NK-92 treated with Interleukin-12 subunit alpha and Interleukin-12 subunit beta, amount 100 ng/mL, for 24 hours (cell line): ENCODE results near the gene PXYLP1.
"Not testable (repeated sequence)": the region's sequence is repeated elsewhere in the genome, so short reads cannot be mapped to it uniquely, and the experiment has no call there.

ENCODE experiments used
- DNase-seq: peaks from one replicate; lab custom pipeline; 2025; lab: John Stamatoyannopoulos, UW

PXYLP1 gene, protein sequence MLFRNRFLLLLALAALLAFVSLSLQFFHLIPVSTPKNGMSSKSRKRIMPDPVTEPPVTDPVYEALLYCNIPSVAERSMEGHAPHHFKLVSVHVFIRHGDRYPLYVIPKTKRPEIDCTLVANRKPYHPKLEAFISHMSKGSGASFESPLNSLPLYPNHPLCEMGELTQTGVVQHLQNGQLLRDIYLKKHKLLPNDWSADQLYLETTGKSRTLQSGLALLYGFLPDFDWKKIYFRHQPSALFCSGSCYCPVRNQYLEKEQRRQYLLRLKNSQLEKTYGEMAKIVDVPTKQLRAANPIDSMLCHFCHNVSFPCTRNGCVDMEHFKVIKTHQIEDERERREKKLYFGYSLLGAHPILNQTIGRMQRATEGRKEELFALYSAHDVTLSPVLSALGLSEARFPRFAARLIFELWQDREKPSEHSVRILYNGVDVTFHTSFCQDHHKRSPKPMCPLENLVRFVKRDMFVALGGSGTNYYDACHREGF

DNA sequence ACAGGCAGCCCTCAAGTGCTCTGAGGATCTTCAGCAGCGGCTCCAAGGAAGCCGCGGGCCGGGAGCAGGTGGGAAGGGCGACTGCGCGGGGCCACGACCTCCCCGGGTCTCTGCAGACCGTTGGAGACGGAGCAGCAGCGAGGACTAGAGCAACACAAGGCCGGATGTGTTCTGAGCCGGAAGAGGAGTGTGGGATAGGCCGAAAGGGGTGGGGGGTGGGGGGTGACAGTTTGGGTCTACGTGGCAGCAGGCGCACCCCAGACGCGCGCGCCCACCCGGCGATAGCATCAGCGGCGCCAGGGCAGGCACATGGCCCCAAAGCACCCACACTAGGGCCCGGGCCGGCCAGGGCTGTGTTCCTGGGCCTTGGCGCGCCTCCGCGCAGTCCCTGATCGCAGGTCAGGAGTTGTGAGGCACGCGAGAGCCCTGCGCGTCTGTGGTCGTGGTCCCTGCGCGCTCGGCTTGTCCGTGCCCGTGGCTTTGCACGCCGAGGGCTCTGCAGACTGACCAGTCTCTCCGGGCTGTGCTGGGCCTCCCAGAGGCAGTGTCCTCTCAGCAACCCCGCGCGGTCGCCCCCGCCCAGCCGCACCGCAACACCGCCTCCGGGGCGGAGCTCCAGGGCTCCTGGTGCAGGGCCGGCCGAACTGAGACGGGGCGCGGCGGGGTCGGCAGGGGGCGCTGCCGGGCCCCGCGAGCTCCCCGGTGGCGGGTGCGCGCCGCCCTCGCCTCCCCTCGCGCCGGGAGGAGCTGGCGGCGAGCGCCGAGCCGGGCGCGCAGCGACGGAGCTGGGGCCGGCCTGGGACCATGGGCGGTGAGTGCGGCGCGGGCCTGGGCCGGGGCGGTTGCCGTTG lies at the start of gene PXYLP1:
Gene PXYLP1, plus strand, starts transcription at position 725 of the 851 bp plus-strand sequence. CDS start 28,351 bp downstream, outside the sequence.
- peak; percentile 89 for DNase-seq

DNA sequence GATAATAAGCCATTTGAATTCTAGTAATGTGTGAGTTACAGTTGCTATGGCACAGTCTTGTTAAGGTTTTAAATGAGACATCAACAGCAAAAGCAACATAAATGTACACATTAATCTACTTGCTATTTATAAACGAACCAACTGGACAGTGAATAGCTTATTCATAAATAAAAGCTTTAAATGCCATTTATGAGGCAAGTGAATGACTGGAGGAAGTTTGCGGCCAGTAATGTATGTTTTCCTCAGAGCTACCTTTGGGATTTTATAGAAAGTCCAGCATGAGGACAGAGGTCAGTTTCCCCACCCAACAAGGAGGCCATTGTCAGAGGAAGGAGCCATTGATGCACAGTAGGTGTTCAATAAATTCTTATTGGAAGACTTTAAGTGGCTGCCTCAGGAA lies 48.0 kb upstream of the PXYLP1 start:
- DNase-seq, result no peak

DNA sequence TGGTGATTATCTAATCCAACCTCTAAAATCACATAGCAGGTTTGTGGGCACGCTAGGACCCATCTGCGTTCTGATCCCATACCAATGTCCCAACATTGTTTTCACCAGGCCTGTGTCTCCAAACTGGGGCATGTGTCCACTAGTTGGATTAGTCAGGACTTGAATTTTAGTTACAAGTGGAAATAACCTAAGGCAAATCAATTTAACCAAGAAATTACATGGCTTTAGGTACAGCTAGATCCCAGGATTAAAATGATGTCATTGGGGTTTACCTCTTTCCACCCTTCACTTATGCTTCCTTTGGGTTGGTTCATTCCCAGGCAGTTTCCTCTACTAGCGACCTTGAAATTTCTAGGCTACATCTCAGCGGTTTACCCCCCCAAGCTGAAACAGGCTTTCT lies 47.2 kb upstream of the PXYLP1 start:
- no peak for DNase-seq

- no peak for DNase-seq
These were observed 40.4 kb upstream of the PXYLP1 start for GRCh38 chr3:141191097-141191749.

DNA sequence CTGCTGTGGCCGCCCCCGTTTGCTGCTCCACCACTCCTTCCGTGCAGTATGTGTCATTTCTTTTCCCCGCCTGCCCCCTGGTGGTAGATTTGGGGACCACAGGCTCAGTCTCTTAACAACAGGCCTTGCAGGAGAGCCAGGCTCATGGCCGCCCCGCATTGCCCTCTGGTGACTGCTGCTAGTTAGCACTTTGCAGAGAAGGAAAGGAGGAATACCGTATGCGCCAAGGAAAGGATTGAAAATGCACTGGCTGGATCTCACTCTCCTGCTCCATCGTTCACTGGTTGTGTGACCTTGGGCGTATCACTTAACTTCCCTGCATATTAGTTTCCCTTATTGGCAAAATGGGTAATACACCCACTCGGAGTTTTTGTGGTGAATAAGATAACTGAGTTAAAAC lies 39.3 kb upstream of the PXYLP1 start:
- peak; percentile 87 for DNase-seq

DNA sequence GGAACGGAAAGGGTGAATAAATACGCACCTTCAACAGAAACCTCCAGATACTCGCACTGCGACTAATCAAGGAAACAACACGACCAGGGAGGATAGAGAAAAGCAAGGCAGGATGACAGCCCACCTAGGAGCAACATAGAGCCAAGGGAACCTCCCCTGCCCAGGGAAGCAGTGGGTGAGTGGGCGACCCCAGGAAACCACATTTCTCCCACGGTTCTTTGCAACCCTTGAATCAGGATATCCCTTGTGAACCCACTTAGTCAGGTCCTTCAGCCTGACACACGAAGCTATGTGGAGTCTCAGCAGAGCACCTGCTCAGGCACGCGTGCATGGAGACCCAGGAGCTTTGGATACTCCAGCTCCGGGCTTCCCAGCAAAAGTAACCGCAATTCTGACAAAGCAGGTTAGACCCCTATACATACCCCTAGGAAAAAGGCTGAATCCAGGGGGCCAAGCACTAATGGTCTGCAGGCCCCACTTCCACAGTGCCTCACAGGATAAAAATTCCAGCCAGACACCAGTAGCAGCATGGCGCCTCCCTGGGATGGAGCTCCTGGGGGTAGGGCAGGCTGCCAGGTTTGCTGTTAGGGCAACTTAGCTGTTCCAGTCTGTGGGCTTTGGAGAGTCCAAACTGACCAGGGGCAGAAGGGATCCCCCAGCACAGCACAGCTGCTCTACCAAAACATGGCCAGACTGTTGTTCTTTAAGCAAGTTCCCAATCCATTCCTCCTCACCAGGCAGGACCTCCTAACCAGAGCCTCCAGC lies 38.4 kb upstream of the PXYLP1 start:
- no peak for DNase-seq

GRCh38 chr3:141201122-141201521 lies 30.5 kb upstream of the PXYLP1 start:
- DNase-seq, result no peak

GRCh38 chr3:141202682-141203081 lies 28.9 kb upstream of the PXYLP1 start:
- no peak for DNase-seq

DNA sequence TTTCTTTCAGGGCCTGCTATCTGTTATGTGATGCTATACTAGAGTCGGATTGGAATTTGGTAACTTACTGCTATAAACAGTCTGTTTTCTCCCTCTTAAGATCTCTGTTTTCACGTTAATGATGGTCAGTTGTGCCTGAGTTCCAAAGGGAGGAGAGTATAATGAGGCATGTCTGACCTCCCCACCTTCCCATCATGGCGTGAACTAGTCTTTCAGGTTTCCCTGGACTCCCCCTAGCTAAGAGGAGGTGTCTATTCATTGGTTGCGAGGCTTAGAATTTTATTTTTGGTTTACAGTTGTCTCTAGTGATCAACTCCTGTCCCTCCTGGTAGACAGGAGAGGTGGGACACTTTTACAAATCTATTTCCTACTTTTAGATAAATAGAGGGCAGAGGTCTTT lies 27.8 kb upstream of the PXYLP1 start:
- DNase-seq, result no peak

DNA sequence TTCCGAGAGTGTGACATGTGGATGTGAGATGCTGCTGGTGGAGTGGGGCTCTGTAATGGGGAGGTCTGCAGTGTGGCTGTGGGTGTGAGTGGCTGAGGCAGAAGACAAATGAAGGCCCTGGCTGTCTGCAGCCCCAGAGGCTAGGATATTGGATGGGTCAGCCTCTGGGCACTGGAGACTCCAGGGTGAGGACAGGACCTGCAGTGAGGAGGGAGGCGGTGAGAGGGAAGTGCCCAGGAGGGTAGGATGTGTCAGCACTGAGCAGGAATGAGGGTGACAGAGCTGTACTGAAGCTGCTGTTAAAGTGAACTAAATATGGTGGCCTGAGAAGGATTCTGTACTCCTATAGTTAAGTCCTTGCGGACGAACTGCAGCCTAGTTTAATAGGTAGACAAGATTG lies 27.3 kb upstream of the PXYLP1 start:
- DNase-seq, result no peak

DNA sequence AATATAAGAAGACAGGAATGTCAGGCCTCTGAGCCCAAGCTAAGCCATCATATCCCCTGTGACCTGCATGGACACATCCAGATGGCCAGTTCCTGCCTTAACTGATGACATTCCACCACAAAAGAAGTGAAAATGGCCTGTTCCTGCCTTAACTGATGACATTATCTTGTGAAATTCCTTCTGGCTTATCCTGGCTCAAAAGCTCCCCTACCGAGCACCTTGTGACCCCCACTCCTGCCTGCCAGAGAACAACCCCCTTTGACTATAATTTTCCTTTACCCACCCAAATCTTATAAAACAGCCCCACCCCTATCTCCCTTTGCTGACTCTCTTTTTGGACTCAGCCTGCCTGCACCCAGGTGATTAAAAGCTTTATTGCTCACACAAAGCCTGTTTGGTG lies 20.3 kb upstream of the PXYLP1 start:
- not testable (repeated sequence) for DNase-seq

- DNase-seq, result no peak
These were observed 19.5 kb upstream of the PXYLP1 start for GRCh38 chr3:141212101-141212500.

DNA sequence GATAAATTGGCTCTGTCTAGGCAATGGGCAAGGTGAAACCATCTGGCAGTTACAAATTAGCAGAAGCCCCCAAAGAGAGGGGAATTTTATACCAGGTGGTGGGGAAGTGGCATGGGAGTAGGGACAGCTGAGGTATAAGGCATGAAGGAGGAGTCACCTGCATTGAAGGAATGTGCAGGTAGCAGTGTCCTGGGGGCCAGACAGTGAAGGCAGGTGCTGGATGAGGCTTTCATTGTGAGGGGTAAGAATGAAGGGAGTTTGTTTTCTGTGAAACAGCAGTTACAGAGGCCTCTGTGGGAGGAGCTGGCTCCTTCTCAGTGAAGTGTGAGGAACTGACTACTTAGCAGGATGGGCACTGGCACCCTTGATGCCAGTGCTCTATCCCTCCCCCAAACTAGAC lies 19.1 kb upstream of the PXYLP1 start:
- no peak for DNase-seq

- DNase-seq, result no peak
These were observed 14.7 kb upstream of the PXYLP1 start for GRCh38 chr3:141216975-141217374.

DNA sequence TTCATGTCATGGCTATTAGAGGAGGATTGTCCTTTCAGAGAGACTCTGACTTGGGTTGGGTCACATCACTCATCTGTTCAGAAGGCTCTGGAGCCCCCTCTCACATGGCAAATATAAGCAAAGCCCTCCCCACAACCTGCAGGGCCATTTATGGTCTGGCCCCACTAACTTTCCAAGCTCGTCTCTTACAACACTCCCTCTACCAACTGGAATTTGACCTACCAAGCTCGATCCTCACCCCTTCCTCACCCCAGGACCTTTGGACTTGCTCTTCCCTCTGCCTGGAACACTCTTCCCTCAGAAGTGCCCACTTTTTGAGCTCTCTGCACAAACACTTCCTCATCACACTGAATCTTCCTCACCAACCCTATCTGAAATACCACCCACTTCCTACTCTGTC lies 14.2 kb upstream of the PXYLP1 start:
- DNase-seq, result no peak

- DNase-seq, result no peak
These were observed 13.3 kb upstream of the PXYLP1 start for GRCh38 chr3:141218162-141218835.

DNA sequence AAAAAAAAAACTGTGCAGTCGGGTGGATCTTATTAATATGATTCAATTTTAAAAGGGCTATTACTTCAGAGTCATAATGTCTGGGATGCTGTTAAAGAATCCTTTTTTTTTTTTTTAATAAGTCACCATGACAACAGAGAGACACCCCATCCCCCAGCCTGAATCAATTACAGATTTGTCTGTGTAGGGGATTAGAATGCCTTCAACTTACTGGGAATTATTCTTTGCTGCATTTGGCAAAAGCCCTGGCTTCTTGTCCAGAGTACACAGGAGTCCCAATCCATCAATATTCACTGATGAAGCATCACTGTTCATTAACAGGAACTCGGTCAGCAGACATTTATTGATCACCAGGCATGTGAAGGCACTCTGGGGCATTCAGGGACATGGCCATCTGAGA lies 12.7 kb upstream of the PXYLP1 start:
- no peak for DNase-seq

GRCh38 chr3:141223673-141224166 lies 7.9 kb upstream of the PXYLP1 start:
- no peak for DNase-seq

GRCh38 chr3:141225939-141226338 lies 5.7 kb upstream of the PXYLP1 start:
- no peak for DNase-seq

DNA sequence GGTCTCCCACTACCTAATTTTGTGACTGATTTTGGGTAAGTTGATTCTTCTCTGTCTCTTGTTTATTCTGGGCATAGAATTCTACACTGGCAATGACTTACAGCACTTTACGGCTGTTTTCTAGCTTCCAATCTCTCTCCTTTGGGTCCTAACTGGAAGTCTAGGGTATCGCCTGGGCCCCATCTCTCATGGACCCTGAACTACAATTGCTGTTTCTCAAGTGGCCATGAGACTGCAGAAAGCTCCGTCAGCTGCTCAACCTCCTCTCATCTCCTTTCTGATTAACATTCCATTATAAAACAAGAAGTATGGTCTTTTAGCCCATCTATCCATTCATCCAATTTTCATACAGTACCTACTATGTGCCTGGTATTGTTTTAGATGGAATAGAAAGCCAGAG lies 4.4 kb upstream of the PXYLP1 start:
- no peak for DNase-seq

DNA sequence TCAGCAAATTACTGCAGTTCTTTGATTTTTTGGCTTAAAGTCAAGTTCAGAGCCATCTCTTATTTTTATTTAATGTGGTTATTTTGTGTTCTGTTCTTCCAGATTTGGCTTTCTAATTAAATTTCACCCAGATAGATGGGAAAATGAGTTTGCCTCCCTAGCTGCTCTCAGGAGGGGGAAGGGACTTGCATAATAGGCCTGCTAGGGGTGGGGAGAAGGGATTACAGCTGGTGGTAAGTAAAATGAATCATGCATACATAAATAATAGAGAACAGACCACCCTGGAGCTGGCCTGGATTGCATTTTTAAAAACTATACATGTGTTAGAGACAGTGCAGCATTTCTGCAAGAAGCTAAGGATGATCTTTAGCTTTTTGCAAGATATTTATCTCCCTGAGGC lies 3.9 kb upstream of the PXYLP1 start:
- no peak for DNase-seq
